NK-92 treated with Interleukin-12 subunit alpha and Interleukin-12 subunit beta, amount 100 ng/mL, for 24 hours (cell line): ENCODE results near the gene PRSS27.
"Not testable (repeated sequence)": the region's sequence is repeated elsewhere in the genome, so short reads cannot be mapped to it uniquely, and the experiment has no call there.

Source experiments
- DNase-seq: peaks from one replicate; lab custom pipeline; 2025; lab: John Stamatoyannopoulos, UW

PRSS27 gene

GRCh38 chr16:2671741-2672140, 48.3 kb downstream of the PRSS27 start:
- no peak for DNase-seq

- not testable (repeated sequence) for DNase-seq
Measured at GRCh38 chr16:2671193-2671592, 48.8 kb downstream of the PRSS27 start.

GRCh38 chr16:2670017-2670416, 50.0 kb downstream of the PRSS27 start:
- not testable (repeated sequence) for DNase-seq

- DNase-seq, result not testable (repeated sequence)
Measured at GRCh38 chr16:2669587-2669986, 50.4 kb downstream of the PRSS27 start.

GRCh38 chr16:2666671-2667070, 53.4 kb downstream of the PRSS27 start:
- DNase-seq, result not testable (repeated sequence)

GRCh38 chr16:2664574-2664982, 55.4 kb downstream of the PRSS27 start:
- DNase-seq, result no peak

- DNase-seq, result no peak
Measured at GRCh38 chr16:2663553-2664546, 56.2 kb downstream of the PRSS27 start.
